RCC 7860 (cell line): ENCODE measurements around the gene EHMT1.

Experiments
- DNase-seq: peaks from one replicate; pipeline ENCODE4 v3.0.0-alpha.2; 2015; ENCODE audit warnings: low spot score
- FAIRE-seq: peaks from 2 replicates; lab custom pipeline; 2012; peaks lifted over from hg19 to GRCh38; lab: Jason Lieb, UNC

Gene EHMT1

DNA sequence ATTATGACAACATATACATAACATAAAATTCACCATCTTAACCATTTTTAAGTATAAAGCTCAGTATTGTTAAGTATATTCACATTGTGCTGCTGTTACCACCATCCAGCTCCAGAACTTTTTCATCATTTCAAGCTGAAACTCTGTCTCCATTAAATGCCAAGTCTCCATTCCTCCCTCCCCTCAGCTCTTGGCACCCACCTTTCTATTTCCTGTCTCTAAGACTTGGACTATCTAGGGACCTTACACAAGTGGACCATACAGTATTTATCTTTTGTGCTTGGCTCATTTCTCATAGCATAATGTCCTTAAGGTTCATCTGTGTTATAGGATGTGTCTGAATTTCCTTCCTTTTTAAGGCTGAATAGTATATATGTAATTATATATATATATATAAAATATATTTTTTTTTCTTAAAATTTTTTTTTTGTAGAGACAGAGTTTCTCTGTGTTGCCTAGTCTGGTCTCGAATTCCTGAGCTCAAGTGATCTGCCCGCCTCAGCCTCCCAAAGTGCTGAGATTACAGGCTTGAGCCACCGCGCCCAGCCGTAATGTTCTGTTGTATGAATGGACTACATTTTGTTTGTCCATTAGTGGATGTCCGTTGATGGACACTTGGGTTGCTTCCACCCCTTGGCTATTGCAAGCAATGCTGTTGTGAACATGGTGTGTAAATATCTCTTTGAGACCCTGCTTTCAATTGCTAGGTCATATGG is 72.3 kb downstream of the EHMT1 start:
- DNase-seq (no peak), FAIRE-seq (no peak)

GRCh38 chr9:137691646-137692351 is 73.0 kb downstream of the EHMT1 start:
- DNase-seq, result no peak
- FAIRE-seq, result no peak

DNA sequence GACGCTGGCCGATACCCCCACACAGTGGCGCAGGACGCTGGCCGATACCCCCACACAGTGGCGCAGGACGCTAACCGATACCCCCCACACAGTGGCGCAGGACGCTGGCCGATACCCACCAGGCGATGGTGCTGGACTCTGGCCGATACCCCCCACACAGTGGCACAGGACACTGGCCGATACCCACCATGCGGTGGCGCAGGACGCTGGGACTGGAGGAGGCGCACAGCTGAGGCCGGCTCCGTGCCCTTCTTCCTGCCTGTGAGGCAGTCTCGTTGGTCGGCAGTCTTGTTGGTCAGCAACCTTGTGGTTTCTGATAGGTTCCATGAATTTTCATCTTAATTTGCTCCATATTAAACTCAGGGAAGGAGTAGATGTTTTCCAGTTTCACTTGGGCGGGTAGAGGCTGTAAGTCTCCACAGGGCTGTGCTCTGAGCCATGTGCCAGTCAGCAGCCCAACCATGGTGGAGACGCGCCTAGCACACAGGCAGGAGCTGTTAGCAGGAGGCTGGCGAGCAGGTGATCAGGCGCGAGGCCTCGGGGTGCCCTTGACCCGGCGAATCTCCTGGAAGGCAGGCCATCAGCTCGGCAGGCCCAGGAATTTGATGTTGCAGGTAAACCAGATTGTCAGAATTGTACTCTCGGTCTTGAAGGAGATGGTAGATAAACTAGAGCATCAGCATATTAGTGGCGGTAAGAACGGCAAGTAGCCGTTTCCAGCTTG is 75.6 kb downstream of the EHMT1 start:
- no peak for FAIRE-seq
- no peak for DNase-seq

- DNase-seq, result no peak
- FAIRE-seq, result no peak
These were observed 76.4 kb downstream of the EHMT1 start for GRCh38 chr9:137694962-137695875.

DNA sequence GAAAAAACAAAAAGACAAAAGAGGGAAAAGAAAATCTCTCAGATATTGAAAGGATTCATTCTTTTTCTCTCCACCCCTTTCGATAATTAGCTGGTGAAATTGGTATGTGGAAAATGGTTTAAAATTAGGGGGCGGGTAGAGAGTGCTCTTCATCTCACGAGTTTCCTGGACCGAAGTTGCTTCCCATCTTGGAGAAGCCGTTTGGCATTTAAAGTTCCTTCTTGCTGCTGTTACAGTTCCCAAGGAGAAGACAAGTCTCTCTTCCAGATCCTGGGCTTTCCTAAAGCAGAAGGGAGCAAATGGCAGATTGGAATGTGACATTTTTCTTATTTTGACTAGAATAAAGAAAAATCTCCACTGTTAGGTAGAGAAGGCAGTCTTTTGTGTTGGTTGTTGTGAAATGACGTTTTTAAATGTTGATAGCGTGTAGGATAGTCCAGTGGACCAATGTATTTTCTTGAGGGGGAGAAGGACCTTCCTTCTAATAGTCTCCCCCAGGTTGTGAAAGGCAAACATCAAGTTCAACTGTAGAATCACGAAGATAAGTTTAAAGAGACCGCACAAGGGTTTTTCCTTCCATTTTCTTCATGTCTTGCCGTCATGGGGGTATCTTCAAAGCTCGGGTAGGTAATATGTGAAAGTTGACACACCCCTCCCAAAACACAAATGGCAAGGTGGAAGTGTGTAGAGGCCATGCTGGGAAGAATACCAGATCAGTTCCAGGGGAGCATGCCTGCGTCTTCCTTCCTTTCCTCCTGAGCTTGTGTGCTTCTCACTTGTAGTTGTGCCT is 77.5 kb downstream of the EHMT1 start:
- DNase-seq (no peak), FAIRE-seq (no peak)

DNA sequence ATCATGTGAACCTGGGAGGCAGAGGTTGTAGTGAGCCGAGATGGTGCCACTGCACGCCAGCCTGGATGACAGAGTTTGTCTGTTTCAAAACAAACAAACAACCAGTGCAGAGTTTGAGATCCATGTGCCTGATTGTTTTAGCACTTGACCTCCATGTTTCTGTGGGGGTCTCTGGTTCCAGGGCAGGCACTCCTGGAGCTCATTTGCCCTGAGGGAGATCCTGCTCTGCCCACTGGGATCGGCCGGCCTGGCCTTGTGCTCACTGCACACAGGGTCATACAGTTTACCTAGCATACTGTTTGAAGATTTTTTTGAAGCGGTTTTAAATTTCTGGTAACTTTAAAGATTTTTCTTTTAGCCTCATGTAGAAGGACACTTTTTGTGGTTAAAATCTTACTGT is 78.4 kb downstream of the EHMT1 start:
- FAIRE-seq, result no peak
- DNase-seq, result no peak

- FAIRE-seq (no peak), DNase-seq (no peak)
These were observed 79.0 kb downstream of the EHMT1 start for GRCh38 chr9:137697832-137698231.

DNA sequence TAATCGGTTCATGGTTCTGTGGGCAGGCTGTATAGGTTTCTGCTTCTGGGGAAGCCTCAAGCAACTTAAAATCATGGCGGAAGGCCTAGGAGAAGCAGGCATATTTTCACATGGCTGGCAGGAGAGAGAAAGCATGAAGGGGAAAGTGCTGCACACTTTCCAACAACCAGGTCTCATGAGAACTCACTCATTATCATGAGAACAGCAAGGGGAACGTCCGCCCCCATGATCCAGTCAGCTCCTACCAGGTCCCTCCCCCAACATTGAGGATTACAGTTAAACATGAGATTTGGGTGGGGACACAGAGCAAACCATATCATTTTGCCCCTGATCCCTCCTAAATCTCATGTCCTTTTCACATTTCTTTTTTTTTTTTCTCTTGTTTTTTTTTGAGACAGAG is 82.1 kb downstream of the EHMT1 start:
- FAIRE-seq, result no peak

DNA sequence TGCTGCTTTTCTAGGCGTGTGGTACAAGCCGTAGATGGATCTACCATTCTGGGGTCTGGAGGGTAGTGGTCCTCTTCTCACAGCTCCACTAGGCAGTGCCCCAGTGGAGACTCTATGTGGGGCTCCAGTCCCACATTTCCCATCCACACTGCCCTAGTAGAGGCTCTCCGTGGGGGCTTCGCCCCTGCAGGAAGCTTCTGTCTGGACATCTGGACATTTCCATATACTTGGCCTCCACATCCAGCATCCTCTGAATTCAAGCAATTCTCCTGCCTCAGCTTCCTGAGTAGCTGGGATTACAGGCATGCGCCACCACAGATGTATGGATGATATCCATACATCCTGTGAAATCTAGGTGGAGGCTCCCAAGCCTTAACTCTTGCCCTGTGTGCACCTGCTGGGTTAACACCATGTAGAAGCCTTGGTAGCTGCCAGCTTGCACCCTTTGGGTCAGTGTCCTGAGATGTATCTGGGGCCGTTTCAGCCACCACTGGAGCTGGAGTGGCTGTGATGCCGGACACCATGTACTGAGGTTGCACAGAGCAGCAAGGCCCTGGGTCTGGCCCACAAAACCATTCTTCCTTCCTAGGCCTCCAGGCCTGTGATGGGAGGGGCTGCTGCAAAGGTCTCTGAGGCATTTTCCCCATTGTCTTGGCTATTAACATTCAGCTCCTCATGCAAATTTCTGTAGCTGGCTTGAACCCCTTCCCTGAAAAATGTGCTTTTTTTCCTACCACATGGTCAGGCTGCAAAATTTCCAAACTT is 84.0 kb downstream of the EHMT1 start:
- no peak for DNase-seq
- FAIRE-seq, result no peak

More for the DNA sequence above, 82.1 kb downstream of the EHMT1 start:
- no peak for DNase-seq

- FAIRE-seq (no peak), DNase-seq (no peak)
These were observed 85.2 kb downstream of the EHMT1 start for GRCh38 chr9:137703842-137704508.

DNA sequence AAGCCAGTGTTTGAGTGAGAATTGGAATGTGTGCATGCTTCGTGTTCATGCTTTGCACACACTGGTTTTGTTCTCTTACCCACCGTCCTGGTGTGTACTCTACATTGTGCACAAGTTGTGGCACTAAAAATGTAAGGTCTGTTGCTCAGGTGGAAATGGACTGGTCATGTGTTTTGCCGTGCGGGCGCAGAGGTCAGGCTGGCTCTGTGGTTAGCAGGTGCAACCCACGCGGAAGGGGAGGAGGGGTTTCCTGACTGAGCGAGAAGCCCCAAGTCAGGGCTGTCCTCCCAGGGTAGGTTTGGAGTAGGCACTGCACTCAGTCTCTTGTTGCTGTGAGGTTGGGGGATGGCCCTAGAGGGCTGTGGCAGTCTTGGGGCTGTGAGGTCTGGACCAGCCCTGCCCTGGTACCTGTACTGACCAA is 86.6 kb downstream of the EHMT1 start:
- FAIRE-seq (no peak), DNase-seq (no peak)

GRCh38 chr9:137705906-137706305 is 87.1 kb downstream of the EHMT1 start:
- FAIRE-seq (no peak), DNase-seq (no peak)

DNA sequence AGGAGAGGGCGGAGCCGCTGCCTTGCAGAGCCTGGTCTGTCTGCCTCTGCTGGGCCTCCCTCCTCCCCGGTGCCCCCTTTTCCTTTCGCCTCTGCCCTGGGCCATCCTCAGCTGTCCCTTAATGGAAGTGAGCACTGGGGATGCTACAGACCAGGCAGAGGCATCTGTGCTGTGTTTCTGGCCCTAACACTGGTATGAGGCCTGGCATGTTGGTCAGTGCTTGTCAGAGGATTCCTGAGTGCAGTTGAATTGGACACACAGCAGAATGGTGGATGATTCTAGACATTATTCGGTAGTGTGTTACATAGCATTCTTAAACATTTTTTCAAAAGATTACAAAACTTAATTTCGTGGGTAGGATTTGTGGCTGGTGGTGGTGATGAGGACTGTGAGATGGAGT is 88.6 kb downstream of the EHMT1 start:
- no peak for FAIRE-seq

GRCh38 chr9:137708590-137709284 is 89.9 kb downstream of the EHMT1 start:
- DNase-seq (no peak), FAIRE-seq (no peak)

More for the DNA sequence above, 88.6 kb downstream of the EHMT1 start:
- DNase-seq, result no peak

DNA sequence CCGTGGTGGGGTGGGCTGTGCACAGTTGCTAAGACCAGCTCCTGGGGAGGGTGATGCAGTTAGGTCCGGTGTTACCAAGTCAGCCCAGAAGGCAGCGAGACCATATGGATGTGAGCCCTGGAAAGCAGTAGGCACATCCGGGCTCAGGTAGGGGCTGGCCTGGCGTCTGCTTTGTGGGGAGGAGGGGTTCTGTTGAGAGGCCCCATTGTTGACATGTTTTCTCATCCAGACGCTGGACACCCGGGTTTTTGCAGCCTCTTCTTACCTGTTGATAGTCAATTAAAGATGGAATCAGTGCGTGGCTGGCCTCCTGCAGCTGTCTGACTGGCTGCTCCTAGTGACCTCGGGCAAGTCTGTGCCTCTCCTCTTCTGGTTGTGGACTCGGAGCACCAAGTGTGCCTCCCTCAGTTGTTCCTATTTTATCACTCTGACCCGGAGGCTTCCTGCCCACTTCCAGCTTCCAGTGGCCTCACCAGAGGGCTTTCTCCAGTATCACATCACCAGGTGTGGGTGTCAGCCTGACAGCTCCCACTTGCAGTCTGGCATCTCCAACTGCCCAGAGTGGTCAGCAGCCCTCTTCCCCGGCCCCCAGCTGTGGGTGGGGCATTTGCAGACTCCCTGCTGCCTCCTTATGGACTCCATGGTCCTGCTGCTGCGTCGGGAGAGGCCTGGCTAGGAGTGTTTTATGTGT is 90.8 kb downstream of the EHMT1 start:
- FAIRE-seq (no peak), DNase-seq (no peak)

DNA sequence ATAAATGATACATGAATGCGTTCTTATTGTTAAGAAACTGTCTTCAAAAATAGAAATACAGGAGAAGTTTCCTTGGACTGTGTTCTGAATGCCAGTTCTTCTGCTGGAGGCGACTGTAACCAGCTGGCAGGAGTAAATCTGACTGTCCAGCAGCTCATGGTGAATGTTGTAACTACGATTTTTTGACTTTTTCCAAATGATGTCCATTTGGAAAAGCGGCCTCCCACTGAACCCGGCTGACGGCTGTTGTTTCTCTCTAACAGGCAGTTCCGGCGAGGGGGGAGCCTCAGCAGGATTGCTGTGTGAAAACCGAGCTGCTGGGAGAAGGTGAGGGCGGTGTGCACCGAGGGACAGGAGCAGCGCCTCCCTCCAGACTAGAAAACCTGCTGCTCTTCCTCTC is 91.9 kb downstream of the EHMT1 start:
- no peak for FAIRE-seq
- DNase-seq, result no peak

GRCh38 chr9:137711678-137712105 is 92.9 kb downstream of the EHMT1 start:
- FAIRE-seq, result no peak
- DNase-seq, result no peak
